ES-I3 (cell line): ENCODE results near the gene SYNJ2.

Source experiments
- H3K36me3 ChIP-seq: 2 replicates; pipeline ENCODE4 v1.6.1; 2013; ENCODE audit warnings: mild to moderate bottlenecking, low read length, control low read depth, moderate library complexity; ENCODE audit not compliant: insufficient read depth
- H3K4me1 ChIP-seq: 2 replicates; pipeline ENCODE4 v1.6.1; 2013; ENCODE audit warnings: mild to moderate bottlenecking, control low read depth, low read length; ENCODE audit not compliant: insufficient read depth
- H3K9ac ChIP-seq: 2 replicates; pipeline ENCODE4 v1.6.1; 2013; ENCODE audit warnings: low read depth, mild to moderate bottlenecking, low read length, moderate library complexity
- H3K9me3 ChIP-seq: 2 replicates; pipeline ENCODE4 v1.6.1; 2013; ENCODE audit warnings: mild to moderate bottlenecking, low read length, moderate library complexity; ENCODE audit not compliant: control insufficient read depth, insufficient read depth

The SYNJ2 gene

DNA sequence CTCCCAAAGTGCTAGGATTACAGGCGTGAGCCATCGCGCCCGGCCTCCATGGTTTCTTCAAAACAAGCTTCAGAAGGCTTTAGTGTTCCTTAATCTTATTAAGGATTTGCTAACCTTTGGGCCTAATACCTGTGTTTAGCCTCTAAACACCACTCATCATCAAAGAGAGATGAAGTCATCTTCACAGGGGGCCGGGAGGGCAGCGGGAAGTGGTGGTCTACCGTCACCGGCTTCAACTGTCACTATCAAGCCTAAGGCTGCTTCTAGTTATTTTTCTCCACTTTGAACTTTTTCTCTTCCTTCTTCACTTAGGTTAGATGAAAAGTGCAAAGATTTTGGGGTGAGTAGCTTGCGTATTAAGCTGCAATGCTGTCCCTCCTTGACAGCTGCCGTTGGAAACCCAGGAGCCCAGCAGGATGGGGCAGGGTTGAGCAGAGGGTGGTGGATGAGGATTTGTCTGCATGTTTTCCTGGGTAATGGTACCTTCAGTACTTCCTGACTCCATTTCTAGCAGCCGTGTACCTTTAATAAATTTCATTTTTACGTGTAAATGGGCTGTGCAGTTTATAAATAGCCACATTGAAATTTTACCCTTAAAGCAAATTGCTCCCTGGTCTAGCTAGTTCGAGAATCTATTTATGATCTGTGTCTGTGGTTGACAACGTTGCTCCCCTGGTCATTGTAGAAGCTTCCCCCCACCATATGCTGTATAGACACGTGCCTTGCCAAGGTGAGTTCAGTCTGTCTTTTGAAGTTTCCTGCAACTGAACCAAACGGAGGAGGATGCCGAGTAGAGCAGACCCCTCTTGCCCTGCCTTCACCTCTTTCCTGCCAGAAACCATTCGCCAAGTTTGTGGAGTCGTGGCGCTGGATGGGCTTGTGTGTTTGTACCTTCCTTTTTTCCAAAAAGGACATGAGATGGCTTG is 64.8 kb downstream of the SYNJ2 start:
- H3K9ac ChIP-seq: no peak overlapping the region

DNA sequence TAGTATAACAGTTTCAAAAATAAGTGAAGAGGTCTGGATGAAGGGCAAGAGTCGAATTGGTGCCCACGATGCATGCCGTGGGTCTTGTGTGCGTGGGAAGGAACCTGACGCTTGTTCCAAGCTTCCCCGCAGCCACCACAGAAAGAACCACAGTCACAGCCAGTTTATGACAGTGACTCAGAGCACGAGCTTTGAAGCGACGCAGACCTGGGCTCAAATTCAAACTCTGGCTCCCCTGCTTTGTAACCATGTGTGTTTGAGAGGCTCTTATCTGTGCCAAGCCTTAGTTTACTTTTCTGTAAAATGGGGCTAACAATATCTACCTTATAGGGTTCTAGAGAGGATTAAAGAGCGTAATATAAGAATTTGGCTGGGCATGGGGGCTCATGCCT is 65.5 kb downstream of the SYNJ2 start:
- Histone ChIP-seq H3K4me1 (peaks cover 3% of the 10 kb centered on the region; the same call in 1 of the 2 replicates), H3K9me3 (no peaks in the 10 kb centered on the region), H3K9ac (no peak overlapping the region), H3K36me3 (no peaks in the 10 kb centered on the region)

More for the DNA sequence above, 64.8 kb downstream of the SYNJ2 start:
- H3K36me3 ChIP-seq: no peaks in the 10 kb centered on the region
- peaks cover 3% of the 10 kb centered on the region; the same call in 1 of the 2 replicates for H3K4me1 ChIP-seq
- no peaks in the 10 kb centered on the region for H3K9me3 ChIP-seq

- H3K36me3 ChIP-seq: no peaks in the 10 kb centered on the region
- no peak overlapping the region for H3K9ac ChIP-seq
- no peaks in the 10 kb centered on the region for H3K9me3 ChIP-seq
- H3K4me1 ChIP-seq: no peaks in the 10 kb centered on the region
Measured at GRCh38 chr6:158047563-158048323, 66.1 kb downstream of the SYNJ2 start.

DNA sequence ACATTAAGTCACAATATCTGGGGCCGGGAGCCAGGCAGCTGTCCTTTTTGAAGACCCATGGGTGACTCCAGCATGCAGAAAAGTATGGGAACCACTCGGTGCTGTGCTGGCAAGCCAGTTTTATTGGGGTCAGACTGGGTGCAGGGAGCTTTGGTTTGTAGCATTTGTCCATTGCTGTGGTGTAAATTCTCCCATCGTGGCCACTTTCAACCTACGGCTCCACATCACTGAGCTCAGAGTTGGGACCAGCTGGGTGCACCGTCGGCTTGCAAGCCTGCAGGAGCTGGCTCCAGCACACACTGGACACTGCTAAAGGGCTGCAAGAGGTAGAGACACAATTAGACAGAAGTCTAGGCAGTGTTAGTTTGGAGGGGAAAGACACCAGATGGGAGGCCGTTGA is 66.9 kb downstream of the SYNJ2 start:
- Histone ChIP-seq H3K9me3 (no peaks in the 10 kb centered on the region), H3K4me1 (no peaks in the 10 kb centered on the region), H3K9ac (no peak overlapping the region), H3K36me3 (no peaks in the 10 kb centered on the region)

DNA sequence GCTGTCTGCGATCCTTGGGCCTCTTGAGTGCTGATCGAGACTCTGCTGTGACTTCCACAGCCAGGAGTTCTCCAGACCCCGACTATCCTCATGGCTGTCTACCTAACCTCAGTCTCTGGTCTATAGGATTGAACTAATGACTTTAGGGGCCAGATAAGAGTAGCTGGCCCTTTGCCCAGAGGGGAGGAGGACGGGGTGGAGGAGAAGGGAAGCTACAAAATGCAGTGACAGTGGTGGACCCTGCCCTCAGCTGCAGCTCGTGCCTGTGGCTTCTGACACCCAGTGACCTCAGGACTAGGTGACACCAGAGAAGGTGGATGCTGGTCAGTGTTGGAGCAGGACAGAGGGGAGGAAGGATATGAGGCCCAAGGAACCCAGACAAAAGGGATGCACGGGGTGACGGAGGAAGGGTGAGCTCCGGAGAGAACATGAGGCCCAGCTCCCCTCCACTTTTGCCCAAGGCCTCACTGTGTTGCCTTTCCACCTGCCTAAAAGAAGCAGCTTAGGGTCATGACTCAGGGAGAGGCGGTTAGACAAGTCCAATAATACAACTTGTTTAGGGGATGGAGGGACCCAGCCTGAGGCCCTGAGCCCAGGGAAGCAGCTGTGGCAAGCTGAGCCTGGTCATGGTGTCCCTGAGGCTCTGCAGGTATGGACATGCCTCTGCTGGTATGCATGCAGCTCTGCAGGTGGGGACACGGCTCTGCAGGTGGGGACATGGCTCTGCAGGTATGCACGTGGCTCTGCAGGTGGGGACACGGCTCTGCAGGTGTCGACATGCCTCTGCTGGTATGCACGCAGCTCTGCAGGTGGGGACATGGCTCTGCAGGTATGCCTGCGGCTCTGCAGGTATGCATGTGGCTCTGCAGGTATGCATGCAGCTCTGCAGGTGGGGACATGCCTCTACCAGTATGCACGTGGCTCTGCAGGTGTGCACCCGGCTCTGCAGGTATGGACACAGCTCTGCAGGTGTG is 67.7 kb downstream of the SYNJ2 start:
- H3K4me1 ChIP-seq: no peaks in the 10 kb centered on the region
- no peak overlapping the region for H3K9ac ChIP-seq
- H3K9me3 ChIP-seq: no peaks in the 10 kb centered on the region
- H3K36me3 ChIP-seq: no peaks in the 10 kb centered on the region

- no peaks in the 10 kb centered on the region for H3K36me3 ChIP-seq
- H3K9me3 ChIP-seq: no peaks in the 10 kb centered on the region
- no peaks in the 10 kb centered on the region for H3K4me1 ChIP-seq
- H3K9ac ChIP-seq: no peak overlapping the region
Measured at GRCh38 chr6:158050107-158050735, 68.6 kb downstream of the SYNJ2 start.

DNA sequence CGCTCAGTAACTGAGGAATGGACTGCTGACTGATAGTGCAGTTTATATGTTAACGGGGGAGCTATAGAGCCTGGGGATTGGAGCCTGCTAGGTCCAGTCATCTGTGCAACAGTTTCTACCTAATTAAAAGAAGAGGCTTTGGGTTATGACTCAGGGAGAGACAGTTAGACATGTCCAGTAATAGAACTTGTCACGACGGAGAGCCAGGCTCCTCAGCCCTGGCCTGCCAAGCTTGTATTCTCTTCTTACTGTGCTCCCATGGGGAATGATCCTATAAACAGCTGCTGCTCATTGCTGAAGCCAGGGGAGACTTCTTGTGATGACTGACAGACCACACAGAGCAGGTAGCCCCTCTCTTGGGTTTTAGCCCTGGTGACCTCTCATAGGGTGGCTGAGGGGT is 69.3 kb downstream of the SYNJ2 start:
- Histone ChIP-seq H3K9ac (no peak overlapping the region), H3K4me1 (no peaks in the 10 kb centered on the region), H3K36me3 (no peaks in the 10 kb centered on the region), H3K9me3 (no peaks in the 10 kb centered on the region)

- Histone ChIP-seq H3K4me1 (no peaks in the 10 kb centered on the region), H3K36me3 (no peaks in the 10 kb centered on the region), H3K9ac (no peak overlapping the region), H3K9me3 (no peaks in the 10 kb centered on the region)
Measured at GRCh38 chr6:158051968-158052367, 70.3 kb downstream of the SYNJ2 start.

- H3K4me1 ChIP-seq: no peaks in the 10 kb centered on the region
- H3K9me3 ChIP-seq: no peaks in the 10 kb centered on the region
- H3K9ac ChIP-seq: no peak overlapping the region
- no peaks in the 10 kb centered on the region for H3K36me3 ChIP-seq
Measured at GRCh38 chr6:158053377-158054313, 72.0 kb downstream of the SYNJ2 start.

- Histone ChIP-seq H3K36me3 (no peaks in the 10 kb centered on the region), H3K9ac (no peak overlapping the region), H3K4me1 (no peaks in the 10 kb centered on the region), H3K9me3 (no peaks in the 10 kb centered on the region)
Measured at GRCh38 chr6:158056355-158056754, 74.7 kb downstream of the SYNJ2 start.

DNA sequence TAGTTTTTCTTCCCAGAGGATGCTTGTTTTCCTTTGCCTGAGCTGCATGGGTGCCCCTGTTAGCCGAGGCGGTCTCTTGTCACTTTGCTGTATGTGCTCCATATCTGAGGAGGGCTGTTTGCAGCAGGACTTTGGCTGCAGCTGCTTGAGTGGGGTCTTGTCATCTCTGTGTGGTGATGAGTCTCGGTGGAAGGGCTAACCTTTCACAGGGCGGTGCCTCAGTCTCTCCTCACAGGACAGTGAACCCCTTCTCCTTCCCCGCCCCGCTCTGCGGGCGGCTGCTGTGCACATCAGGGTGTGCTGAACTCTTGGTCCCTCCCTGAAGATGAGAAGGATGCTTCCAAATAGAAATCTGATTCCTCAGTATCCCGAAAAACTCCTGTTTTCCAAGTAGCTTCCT is 75.1 kb downstream of the SYNJ2 start:
- Histone ChIP-seq H3K4me1 (no peaks in the 10 kb centered on the region), H3K9ac (no peak overlapping the region), H3K9me3 (no peaks in the 10 kb centered on the region), H3K36me3 (no peaks in the 10 kb centered on the region)

- Histone ChIP-seq H3K9ac (no peak overlapping the region), H3K36me3 (no peaks in the 10 kb centered on the region)
Measured at GRCh38 chr6:158057213-158057987, 75.7 kb downstream of the SYNJ2 start.

More at GRCh38 chr6:158057213-158057987, 75.7 kb downstream of the SYNJ2 start:
- H3K4me1 ChIP-seq: no peaks in the 10 kb centered on the region
- H3K9me3 ChIP-seq: no peaks in the 10 kb centered on the region
